NCI-H2171 (cell line): Measurements from ENCODE around the gene IDI1.
"Not testable (repeated sequence)": the region's sequence is repeated elsewhere in the genome, so short reads cannot be mapped to it uniquely, and the experiment has no call there.

Experiments
- DNase-seq: peaks from one replicate; lab custom pipeline; 2025; lab: John Stamatoyannopoulos, UW

The IDI1 gene

DNA sequence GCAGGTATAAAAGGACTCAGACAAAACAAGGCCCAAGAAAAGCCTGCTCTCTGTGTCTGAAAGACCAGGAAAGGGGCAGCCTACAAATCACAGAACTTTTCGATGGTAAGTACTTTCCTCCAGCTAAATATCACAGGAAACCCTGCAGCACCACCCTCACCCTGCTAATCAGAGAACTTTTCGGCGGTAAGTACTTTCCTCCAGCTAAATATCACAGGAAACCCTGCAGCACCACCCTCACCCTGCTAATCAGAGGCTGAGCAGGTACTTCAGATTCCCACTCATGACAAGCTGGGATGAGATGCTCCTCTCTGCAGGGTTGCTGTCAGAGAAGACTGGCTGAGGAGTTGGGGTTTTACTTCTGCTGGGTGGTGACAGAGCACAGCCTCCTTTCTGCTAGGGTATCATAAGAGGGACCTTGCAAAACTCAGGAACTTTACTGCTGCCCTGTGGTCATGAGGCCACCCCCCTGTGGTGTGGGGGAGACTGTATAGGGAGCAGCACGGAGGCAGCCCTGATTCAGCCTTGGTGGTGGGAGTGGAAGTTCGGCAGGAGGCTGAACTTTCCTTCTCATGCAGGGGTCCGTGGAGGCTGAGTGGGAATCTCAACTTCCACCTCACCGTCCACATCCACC lies 14.4 kb upstream of the IDI1 start:
- DNase-seq = no peak

- no peak for DNase-seq
Measured at GRCh38 chr10:1061930-1062774, 13.2 kb upstream of the IDI1 start.

GRCh38 chr10:1059902-1060301 lies 11.0 kb upstream of the IDI1 start:
- no peak for DNase-seq

- DNase-seq = no peak
Measured at GRCh38 chr10:1058017-1058416, 9.1 kb upstream of the IDI1 start.

DNA sequence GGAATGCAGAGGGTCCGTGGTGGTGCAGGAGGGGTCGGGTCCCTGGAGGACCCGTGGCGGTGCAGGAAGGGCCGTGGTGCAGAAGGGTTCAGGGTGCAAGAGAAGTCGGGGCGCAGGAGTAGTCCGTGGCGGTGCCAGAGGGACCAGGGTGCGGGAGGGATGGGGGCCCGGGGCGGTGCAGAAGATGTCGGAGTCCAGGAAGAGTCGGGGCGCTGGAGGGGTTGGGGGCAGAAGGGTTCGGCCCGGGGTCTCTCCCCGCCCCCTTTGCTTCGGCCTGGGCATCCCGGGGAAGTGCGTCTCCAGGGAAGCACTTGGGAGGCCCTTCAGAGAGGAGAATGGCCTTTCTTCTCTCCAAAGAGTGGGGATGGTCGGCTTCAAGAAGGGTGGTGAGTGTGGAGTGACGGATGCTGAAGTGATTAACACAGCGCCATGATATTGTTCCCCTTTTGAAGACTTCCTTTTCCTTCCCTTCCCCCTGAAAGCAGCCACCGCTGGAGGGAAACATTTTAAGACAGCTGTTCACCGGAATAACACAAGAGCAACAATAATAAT lies 8.3 kb upstream of the IDI1 start:
- no peak for DNase-seq

- peak; percentile 54 for DNase-seq
Measured at GRCh38 chr10:1056326-1057105, 7.6 kb upstream of the IDI1 start, which contains the start of gene WDR37. TSS of gene WDR37 (plus strand) at chr10:1056385. CDS start at chr10:1072156, 15,771 bp downstream.

DNA sequence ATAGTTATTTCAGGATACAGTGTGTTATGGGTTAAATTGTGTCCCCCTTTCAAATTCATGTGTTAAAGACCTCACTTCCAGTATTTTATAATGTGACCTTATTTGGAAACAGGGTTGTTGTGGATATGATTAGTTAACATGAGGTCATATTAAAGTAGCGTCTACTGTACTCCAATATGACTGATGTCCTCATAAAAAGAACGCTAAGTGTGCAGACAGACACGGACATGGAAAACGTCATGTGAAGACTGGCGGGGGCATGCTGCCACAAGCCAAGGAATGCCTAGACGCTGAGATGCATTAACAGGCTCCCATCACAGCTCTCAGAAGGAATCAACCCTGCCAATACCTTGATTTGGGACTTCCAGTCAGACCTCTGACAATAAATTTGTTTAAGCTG lies 5.8 kb upstream of the IDI1 start:
- DNase-seq = no peak

DNA sequence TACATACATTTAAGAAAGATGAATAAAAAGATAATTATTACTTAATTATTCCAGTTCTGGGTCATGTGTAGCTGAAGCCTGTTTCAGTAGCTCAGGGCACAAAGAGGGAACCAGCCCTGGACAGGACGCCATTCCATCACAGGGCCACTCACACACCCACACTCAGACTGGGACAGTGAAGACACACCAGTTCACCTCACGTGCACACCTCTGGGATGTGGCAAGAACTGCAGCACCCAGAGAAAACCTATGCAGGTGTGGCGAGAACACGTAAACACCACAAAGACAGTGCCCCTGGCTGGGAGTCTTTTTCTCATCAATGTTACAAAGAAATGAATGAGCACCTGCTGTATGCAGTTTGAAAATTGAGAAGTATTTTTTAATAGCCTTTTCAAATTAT lies 1.6 kb upstream of the IDI1 start:
- no peak for DNase-seq

DNA sequence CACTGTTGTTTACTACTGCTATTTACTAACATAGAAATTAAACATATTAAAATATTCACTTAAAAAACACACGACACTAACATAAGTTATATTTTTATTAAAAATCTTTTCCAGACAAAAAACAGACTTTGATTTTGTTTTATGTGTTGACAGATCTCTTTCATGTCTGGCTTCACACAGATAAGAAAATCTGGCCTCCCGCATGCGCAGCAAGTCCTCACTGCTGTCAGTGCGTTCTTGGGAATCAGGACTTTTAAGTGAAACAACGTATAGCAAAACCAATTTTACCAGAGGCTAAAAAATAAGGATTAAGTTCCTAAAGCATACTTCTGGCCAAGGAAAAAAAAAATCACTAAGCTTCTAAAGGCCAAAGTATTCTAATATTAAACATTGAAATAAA lies 1.2 kb upstream of the IDI1 start:
- DNase-seq = no peak

- no peak for DNase-seq
Measured at GRCh38 chr10:1049425-1049958, 573 bp upstream of the IDI1 start.

DNA sequence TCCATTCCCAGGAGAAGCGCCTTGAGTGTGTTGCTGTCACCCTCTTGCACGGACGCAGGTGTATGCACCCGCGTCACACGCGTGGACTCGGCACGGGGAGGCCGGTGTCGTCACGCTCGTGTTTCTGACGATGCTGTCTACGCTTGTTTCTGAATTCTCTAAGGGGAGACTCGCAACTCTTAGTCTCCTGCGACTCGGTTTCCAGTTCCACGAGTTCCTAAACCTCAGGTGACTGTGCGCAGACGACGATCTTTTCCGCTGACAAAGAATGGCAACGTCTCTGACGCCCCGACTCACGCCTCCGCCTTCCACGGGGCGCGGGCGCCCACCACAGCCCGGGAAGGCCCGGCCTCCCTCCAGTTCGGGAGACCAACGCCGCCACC lies 579 bp downstream of the IDI1 start:
- no peak for DNase-seq

- no peak for DNase-seq
Measured at GRCh38 chr10:1047937-1048336, 982 bp downstream of the IDI1 start.

GRCh38 chr10:1045415-1045814 lies 3.5 kb downstream of the IDI1 start:
- DNase-seq = no peak

- no peak for DNase-seq
Measured at GRCh38 chr10:1044964-1045363, 4.0 kb downstream of the IDI1 start.

DNA sequence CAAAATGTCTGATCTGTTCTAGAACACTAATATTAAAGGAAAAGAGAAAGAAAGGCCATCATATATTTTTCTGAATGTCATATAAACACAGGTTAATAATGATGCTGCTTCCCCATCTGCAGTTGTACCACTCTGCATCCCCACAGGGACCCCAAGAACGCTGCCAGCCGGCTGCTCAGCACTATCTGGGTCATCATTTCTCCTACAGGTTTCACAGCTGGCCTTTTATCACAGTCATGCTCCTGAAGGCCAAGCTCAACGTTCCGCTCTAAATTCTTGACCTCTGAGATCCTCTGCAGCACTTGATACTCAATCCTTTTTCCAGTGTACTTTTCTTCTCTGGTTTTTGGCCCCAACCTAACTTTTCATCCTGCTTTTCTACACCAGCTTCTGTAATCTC lies 4.8 kb downstream of the IDI1 start:
- DNase-seq = no peak

DNA sequence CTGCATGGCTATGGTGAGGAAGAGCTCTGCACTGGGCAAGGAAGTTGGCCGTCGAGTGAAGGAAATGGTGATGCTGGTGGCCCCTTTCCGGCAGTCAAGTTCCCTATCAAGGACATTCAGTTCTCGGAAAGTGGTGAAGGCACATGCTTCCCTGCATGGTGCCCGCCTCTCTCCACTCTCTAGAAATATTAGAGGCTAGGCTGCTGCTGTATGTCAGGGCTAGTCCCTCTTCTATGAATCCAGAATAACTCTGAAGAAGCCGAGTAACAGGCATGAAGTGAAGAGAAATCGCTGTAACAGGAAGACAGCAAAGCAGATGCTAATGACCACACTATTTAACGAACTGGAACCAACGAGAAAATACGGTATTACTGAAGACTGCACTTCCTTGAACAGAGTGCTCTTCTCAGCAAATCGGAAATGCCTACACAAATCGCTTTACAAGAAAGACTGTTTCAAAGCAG lies 5.4 kb downstream of the IDI1 start:
- no peak for DNase-seq

GRCh38 chr10:1041514-1041913 lies 7.4 kb downstream of the IDI1 start:
- DNase-seq = no peak

DNA sequence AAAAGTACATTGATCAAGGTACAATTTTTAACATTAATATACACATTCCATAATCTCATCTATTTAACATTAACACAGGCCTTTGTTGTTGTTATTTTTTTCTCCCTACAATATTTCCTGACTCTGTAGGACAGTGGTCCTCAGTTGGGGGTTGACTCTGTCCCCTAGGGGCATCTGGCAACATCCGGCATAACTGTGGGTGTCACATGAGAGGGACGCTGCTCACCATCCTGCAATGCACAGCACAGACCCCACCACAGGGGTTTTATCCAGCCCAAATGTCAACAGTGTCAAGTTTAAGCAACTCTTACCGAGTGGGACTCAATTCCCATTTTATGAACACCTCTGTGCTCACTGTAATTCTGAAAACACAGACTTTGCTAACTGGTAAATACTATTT lies 8.8 kb downstream of the IDI1 start:
- no peak for DNase-seq

- not testable (repeated sequence) for DNase-seq
Measured at GRCh38 chr10:1038769-1039168, 10.2 kb downstream of the IDI1 start.

- DNase-seq = no peak
Measured at GRCh38 chr10:1037098-1037497, 11.8 kb downstream of the IDI1 start.

DNA sequence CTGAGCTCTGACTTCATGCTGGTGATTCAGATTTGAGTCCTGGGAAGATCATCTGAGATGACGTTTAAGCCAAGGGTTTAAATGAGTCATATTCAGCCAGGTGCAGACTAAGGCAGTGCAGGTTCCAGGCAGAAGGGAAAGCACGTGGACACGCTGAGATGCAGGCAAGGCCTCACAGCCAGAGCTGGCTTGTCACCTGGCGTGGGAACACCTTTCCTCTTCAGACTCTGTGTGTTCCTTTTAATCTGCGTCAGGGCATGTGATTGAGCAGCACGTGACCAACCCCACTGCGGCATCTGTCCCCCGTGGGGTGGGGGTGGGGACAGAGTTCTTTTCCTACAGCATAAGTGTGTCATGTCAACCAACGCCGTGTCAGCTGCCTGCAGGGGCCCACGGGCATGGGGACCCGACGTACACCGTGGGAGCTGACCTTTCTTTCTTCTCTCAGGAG lies 12.6 kb downstream of the IDI1 start:
- no peak for DNase-seq

DNA sequence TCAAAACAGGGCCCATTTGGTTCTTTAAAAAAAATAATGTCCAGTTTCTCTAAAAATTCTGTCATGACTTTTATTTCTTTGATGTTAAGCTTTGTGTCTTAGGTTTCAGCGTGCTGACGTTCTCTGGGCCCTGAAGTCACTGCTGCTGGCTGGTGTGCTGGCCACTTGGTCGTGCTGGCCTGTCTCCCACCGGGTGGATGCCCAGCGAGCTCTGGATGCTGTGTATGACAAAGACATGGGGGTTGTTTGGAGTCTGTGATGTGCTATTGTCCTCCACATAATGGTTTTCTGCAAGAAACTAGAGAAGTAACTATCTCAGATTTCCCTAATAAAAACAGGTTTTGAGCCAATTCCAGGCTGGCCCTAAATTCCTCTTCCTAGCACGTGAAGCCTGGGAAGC lies 13.7 kb downstream of the IDI1 start:
- no peak for DNase-seq
